HG02642 (cell line): ENCODE measurements around the gene TBC1D16.
"Not testable (repeated sequence)": the region's sequence is repeated elsewhere in the genome, so short reads cannot be mapped to it uniquely, and the experiment has no call there.

Experiments used
- ATAC-seq: cut with Tn5 transposase; IDR thresholded peaks from one replicate; pipeline ENCODE4 v1.9.1; 2021; ENCODE audit warnings: mild to moderate bottlenecking; ENCODE audit not compliant: unreplicated experiment, poor library complexity

TBC1D16 gene

GRCh38 chr17:80006339-80006720, 29.3 kb downstream of the TBC1D16 start:
- no peak for ATAC-seq

DNA sequence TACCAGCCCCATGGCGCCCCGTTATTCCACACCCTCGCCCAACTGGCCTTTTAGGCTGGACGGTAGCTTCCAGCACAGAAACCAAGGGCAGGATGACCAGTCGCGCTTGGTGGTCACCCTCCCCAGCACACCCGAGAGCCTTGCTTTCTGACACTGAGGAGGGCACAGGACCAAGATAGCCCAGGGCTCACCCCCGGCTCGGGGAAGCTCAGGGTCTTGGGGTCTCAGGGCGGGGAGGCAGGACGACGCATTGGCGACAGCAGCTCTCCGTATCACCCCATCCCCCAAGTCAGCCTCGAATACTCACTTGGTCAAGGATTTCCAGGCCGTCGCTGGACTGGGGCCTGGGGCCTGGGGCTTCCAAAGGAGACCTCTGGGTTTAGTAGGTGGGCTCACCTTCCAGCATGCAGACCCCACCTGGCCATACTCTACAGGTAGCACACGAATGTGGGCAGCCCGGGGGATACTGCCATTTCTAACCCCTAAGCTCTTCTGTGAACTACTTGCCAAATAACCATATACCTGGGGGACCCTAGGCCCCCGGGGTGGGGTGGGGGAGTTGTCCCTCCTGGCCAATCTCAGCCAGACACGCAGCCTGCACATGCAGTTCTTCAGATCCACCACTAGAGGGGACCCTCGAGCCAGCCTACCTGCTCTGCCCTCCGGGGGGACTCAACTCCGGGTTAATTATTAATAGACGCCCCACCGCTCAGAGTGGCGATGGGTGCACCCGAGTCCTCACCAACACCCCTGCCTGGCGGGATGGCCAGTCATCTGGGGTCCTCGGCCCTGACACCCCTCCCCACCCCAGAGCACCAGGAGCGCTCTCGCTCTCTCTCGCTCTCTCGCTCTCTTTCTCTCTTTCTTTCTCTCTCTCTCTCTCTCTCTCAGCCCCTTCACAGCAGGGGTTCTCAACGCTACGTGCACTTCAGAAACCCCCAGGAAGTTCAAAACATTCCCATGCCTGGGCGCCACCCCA, 30.0 kb downstream of the TBC1D16 start:
- ATAC-seq: no peak

DNA sequence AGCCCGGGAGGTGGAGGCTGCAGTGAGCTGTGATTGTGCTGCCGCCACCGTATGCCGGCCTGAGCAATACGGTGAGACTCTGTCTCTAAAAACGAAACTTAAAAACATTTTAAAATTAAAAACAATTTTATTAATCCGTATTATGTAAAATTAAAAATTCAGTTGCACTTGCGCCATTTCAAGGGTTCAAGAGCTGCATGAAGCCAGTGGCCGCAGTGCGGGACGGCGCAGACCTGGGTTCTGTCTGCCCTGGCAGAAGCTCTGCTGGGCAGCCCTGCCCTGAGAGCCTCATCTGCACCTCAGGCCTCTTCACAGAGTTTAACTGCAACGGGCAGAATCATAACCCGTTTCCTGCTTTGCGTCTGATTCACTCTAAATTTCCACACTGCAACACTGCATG, 31.7 kb downstream of the TBC1D16 start:
- no peak for ATAC-seq

GRCh38 chr17:80002690-80003490, 32.8 kb downstream of the TBC1D16 start:
- no peak for ATAC-seq

DNA sequence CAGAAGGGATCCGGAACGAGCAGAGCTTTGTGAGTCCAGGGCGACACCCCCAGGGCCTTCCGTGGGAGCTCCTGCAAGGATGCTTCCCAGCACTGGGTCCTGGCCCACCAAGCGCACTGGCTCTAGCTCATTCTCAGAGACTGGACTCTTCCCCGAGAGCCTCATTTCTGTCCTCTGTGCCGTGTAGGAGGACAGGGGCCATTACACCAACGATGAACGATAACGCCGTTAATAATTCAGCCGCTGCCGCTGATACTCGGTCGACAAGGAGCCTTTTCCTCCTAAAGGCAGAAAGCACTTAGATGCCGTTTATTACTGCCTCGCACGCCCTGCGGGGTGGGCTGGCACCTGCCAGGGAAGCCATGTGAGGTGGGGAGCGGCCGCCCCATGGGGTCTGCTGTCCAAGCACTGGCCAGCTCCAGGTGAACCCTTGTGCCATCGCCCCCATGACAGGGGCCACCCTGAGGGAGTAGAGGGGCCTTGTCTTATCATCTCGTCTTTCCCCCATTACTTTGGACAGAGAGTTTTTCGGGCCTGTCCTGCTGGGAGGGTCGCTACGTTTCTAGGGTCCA, 33.5 kb downstream of the TBC1D16 start:
- ATAC-seq: no peak

DNA sequence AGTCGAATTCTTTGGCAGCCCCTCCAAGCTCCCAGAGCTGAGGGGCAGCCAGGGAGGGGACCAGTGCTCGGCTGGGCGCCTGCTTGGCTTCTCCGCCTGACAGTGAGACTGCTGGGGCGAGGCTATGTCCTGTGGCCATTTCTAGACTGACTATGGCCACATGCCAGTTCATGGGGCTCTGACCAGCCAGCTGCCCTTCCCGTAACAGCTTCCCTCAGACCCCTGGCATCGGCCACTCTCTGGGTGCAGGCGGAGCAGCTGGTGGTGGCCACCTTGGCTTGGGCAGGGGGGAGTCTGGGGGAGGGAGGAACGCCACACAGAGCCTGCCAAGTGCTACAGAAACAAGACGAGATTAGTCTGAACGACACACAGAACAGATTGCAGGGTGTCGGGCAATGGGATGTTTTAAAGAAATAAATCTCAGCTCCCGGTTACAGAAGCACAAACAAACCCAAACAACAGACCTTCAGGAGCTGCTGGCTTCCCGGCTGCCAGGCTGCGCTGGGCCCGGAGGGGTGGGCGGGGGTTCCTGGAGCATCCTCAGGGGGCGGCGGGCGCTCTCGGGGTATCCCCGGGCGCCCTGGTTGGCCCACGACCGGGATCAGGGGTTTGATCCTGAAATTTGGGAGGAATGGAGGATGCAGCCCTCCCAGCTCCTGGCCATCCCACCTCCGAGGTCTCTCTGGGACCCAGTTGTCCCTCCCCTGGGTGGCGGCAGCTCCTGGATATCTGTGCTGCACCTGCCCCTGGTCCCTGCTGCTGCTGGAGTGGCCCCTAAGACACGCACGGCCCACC, 34.5 kb downstream of the TBC1D16 start:
- no peak for ATAC-seq

DNA sequence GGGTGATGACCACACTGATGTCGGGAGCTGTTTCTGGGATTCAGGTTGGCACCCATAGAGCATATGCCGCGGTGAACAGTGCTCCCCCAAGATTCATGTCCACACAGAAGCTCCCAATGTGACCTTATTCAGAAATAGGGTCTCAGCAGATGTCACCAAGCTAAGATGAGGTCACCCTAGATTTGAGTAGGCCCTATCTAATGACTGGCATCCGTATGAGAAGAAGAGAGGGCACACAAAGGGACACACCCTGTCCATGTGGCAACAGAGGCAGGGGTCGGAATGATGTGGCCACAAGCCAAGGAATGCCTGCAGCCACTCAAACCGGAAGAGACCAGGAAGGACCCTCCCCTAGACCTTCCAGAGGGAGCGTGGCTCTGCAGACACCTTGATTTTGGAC, 35.5 kb downstream of the TBC1D16 start:
- no peak for ATAC-seq

- no peak for ATAC-seq
Observed at GRCh38 chr17:79997011-79997660, 38.5 kb downstream of the TBC1D16 start.

DNA sequence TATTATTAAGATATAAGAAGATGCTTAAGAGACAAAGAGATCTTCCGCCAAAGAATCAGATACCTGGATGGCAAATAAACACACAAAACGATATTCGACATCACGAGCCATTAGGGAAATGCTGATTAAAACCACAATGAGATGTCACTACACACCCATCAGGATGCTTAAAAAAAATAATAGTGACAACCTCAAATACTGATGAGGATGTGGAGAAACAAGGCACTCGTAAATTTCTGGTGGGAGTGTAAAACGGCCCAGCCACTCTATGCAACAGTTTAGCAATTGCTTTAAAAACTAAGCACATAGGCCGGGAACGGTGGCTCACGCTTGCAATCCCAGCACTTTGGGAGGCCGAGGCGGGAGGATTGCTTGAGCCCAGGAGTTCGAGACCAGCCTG, 39.4 kb downstream of the TBC1D16 start:
- no peak for ATAC-seq

- no peak for ATAC-seq
Observed at GRCh38 chr17:79995696-79996095, 40.0 kb downstream of the TBC1D16 start.

GRCh38 chr17:79994602-79995001, 41.1 kb downstream of the TBC1D16 start:
- no peak for ATAC-seq

DNA sequence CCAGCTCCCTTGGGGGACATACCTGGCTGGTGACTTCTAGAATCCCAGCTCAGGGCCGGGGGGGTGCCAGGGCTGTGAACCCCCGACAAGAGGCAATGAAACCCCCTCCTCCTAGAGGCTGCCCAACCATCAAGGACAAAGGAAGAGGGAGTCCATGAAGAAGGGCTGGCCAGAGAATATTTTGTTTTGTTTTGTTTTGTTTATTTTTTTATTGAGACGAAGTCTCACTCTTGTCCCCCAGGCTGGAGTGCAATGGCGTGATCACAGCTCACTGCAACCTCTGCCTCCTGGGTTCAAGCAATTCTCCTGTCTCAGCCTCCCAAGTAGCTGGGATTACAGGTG, 41.5 kb downstream of the TBC1D16 start:
- not testable (repeated sequence) for ATAC-seq

GRCh38 chr17:79993390-79994227, 42.1 kb downstream of the TBC1D16 start:
- no peak for ATAC-seq

- no peak for ATAC-seq
Observed at GRCh38 chr17:79992649-79993389, 42.9 kb downstream of the TBC1D16 start.

DNA sequence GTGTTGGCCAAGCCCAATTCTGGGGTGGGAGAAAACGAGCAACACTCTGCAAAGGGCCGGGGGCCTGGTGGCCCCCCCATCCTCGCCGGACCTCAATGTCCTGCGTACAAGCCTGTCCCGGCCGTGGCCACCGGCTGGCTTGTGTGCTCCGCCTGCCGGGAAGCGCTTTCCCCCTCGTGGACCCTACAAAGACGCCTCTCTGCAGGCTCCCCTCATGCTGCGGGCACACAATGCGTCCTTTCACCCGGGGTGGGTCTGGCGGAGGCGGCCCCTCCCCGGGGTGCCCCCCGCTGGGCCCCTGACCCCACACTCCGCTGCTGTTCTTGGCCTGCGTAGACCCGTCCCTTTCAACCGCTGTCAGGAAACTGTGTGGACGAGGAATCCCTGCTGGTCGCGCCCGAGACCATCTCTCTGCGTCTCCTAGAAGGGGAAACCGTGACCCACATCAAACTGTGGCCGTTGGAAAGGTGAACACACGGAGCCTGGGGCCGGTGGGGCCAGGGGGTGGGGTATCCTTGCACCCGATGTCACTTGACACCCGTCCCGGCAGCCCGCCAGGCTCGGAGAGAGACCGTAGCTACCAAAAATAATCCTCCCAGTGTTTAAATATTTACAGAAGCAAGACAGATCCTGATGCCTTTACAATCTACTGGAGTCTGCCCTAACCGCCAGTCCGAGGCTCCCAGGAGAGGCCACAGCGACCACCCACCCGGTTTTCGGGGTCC, 43.6 kb downstream of the TBC1D16 start:
- ATAC-seq: no peak

- ATAC-seq: no peak
Observed at GRCh38 chr17:79991140-79991923, 44.3 kb downstream of the TBC1D16 start.

DNA sequence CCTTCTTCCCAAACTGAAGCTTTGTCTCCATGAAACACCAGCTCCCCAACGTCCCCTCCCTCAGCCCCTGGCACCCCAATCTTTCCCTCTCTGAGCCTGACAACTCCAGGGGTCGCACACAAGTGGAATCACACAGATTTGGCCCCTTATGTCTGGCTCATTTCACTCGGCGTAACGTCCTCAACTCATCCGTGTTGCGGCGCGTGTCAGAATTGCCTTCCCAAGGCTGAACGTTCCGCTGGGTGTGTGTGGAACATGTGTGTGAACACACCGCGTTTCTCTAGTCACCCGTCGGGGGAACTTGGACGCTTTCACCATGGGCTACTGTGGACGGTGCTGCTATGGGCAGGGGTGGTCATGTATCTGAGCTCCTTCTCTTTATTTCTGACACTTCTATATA, 45.0 kb downstream of the TBC1D16 start:
- no peak for ATAC-seq
